ENCODE data around the gene HBZ.
"Not testable (repeated sequence)": the region's sequence is repeated elsewhere in the genome, so short reads cannot be mapped to it uniquely, and the experiment has no call there.

Gene HBZ

DNA sequence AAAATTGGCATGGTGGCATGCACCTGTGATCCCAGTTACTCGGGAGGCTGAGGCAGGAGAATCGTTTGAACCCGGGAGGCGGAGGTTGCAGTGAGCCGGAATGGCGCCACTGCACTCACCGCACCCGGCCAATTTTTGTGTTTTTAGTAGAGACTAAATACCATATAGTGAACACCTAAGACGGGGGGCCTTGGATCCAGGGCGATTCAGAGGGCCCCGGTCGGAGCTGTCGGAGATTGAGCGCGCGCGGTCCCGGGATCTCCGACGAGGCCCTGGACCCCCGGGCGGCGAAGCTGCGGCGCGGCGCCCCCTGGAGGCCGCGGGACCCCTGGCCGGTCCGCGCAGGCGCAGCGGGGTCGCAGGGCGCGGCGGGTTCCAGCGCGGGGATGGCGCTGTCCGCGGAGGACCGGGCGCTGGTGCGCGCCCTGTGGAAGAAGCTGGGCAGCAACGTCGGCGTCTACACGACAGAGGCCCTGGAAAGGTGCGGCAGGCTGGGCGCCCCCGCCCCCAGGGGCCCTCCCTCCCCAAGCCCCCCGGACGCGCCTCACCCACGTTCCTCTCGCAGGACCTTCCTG lies 27.7 kb downstream of the HBZ start, which contains the start of gene HBQ1:
Gene HBQ1, plus strand, starts transcription at position 359 of the 575 bp plus-strand sequence. Its CDS starts 28 bp downstream, at position 387.
- no peak for DNase-seq

DNA sequence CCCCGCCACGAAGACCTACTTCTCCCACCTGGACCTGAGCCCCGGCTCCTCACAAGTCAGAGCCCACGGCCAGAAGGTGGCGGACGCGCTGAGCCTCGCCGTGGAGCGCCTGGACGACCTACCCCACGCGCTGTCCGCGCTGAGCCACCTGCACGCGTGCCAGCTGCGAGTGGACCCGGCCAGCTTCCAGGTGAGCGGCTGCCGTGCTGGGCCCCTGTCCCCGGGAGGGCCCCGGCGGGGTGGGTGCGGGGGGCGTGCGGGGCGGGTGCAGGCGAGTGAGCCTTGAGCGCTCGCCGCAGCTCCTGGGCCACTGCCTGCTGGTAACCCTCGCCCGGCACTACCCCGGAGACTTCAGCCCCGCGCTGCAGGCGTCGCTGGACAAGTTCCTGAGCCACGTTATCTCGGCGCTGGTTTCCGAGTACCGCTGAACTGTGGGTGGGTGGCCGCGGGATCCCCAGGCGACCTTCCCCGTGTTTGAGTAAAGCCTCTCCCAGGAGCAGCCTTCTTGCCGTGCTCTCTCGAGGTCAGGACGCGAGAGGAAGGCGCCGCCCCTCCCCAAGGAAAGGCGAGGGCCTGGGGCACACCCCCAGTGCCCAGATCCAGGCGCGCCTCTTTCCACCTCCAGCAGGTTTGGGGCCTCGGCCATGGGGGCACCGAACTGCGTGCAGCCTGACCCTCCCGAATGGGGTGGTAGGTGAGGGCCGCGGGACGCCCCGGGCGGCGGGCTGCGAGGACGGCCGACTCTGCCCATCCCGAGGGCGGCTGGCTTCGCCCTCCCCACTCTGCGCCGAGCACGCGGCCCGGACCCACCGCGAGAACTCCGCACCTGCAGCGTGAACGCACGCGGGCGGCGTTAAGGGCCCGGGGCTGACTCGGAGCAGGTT lies 28.5 kb downstream of the HBZ start:
- peak; percentile 29 for DNase-seq

DNA sequence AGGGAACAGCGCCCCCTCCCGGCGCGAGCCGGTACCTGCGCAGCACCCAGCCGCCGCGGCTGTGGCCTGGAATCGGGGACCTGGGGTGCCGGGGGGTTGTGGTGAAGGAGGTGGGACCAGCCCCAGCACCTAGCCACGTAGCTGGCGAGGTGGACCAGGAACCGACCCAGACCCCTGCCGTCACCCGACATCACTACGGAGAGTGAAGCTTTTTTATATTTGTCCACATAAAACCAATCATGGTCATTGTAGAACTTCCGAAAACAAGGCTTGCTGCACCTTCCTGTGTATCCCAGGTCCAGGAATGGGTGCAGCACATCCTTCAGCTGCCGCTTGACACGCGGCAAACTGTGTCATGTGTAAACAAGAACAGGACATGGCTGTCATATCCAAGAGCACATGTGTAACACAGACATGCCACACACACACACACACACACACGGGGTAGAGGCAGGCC lies 29.1 kb downstream of the HBZ start:
- DNase-seq = no peak

GRCh38 chr16:183005-183404 lies 30.6 kb downstream of the HBZ start:
- no peak for DNase-seq

- DNase-seq = no peak
These were observed 32.8 kb downstream of the HBZ start for GRCh38 chr16:185213-185612.

- no peak for DNase-seq
These were observed 33.2 kb downstream of the HBZ start for GRCh38 chr16:185691-186090.

DNA sequence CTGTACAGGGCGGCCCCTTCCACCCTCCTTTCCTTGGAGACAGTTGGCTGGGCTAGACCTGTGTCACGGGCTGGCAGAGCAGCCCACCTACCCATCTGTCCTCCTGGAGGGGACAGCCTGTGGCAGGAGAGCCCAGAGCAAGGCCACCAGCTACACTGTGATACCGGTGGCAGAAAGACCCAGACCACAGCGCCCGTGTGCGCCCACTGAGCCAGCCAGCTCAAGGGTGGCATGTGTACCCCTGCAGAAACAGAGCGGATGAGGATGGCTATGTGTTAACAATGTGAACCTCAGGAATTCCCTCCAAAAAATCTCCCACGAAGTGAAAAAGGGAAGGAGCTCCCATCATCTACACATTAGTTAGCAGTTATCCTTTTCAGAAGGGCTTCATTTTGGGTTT lies 34.9 kb downstream of the HBZ start:
- DNase-seq = no peak

DNA sequence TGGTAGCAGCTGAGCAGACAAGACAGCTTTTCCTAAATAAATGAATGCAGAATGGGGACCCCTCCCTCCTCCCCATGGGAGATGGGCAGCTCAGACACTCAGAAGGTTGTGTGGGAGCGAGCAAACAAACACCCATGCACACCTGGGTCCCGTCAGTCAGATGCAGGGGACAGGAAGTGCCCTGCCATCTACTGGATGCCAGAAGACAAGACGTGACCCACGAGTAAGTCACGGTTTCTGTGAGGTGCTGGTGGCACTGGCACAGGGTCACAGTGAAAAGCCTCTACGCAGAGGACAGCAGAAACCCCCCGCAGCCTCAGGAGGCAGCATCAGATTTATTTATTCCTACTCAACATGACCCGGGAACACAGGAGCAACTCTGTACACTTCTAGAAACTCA lies 36.2 kb downstream of the HBZ start:
- DNase-seq = no peak

GRCh38 chr16:189604-190186 lies 37.3 kb downstream of the HBZ start:
- DNase-seq = no peak

GRCh38 chr16:191831-192230 lies 39.4 kb downstream of the HBZ start:
- no peak for DNase-seq

GRCh38 chr16:192686-193085 lies 40.2 kb downstream of the HBZ start:
- no peak for DNase-seq

DNA sequence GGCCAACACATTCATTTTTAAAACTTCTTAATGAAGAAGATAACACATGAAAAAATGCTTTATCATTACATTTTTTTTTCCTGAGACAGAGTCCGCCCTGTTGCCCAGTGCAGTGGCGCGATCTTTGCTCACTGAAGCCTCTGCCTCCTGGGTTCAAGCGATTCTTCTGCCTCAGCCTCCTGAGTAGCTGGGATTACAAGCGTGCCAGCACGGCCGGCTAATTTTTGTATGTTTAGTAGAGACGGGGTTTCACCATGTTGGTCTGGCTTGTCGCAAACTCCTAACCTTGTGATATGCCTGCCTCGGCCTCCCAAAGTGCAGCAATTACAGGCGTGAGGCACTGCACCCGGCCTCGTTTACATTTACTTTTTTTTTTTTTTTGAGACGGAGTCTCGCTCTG lies 41.0 kb downstream of the HBZ start:
- DNase-seq = no peak

DNA sequence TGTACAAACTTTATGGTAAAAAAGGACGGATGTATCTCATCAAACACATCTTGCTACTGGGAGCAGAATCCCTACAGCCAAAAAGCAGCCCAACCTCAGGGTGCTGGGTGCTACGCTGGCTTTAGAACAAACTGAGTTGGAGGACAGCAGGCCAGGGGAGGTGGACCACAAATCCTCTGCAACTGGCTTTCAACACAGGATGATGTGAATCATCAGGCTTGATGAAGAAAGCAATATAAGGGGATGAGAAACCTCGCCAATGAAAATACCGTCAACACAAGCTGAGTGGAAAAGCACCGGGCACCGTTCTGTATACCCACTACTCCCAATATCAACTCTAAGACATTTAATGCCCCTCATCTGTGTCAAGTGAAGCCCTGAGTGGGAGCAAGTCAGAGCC lies 42.1 kb downstream of the HBZ start:
- no peak for DNase-seq

- DNase-seq = no peak
These were observed 47.9 kb downstream of the HBZ start for GRCh38 chr16:200388-200787.

GRCh38 chr16:203246-203645 lies 50.8 kb downstream of the HBZ start:
- DNase-seq = no peak

DNA sequence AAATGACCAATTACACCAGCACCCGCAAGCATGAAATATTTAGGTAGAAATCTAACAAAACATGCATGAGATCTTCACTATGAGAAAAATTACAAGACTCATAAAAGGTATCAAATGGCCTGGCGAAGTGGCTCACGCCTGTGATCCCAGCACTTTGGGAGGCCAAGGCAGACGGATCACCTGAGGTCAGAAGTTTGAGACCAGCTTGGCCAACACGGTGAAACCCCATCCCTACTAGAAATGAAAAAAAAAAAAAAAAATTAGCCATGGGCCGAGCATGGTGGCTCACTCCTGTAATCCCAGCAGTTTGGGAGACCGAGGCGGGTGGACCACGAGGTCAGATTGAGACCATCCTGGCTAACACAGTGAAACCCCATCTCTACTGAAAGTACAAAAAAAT lies 51.6 kb downstream of the HBZ start:
- DNase-seq = not testable (repeated sequence)
